IMR-90 (cell line): ENCODE measurements around the gene RNF17. TPM values are rescaled to one million over a fixed set of nuclear protein-coding genes. Genes with fewer than 3 reads are reported as not detected.

Experiments used
- ATAC-seq: fragments of 200-7000 bp; cut with Tn5 transposase; 2 replicates; pipeline ENCODE4 v1.9.1; 2020; ENCODE audit warnings: low read depth, mild to moderate bottlenecking, moderate library complexity
- BruUV-seq: library from RNA; stranded (reverse); fragments of 400-500 nt; replicated peaks from 2 replicates; lab custom pipeline; 2021; lab: Mats Ljungman, UMichigan
- CTCF ChIA-PET: fragments of 300-600 bp; formaldehyde crosslinking; extraction: SDS; loops from one replicate; lab custom pipeline; 2021; ENCODE audit warnings: antibody characterized with exemption; lab: Yijun Ruan, JAX
- POLR2A ChIA-PET: fragments of 300-600 bp; sonication (Branson Sonifier 250); formaldehyde crosslinking; loops from one replicate; lab custom pipeline; 2022; ENCODE audit warnings: antibody characterized with exemption; ENCODE audit not compliant: unreplicated experiment; lab: Charles Lee
- DNase-seq: peaks from one replicate; pipeline ENCODE4 v3.0.0; 2013
- H2AFZ ChIP-seq: replicated peaks from 2 replicates; pipeline ENCODE3; 2013; ENCODE audit warnings: low read length, mild to moderate bottlenecking; ENCODE audit not compliant: poor library complexity
- H2AK5ac ChIP-seq: 2 replicates; pipeline ENCODE4 v1.6.1; 2013; ENCODE audit warnings: low read depth, low read length, inconsistent platforms
- H2AK9ac ChIP-seq: replicated peaks from 2 replicates; pipeline ENCODE3; 2013; ENCODE audit warnings: mild to moderate bottlenecking, low read depth, low read length, moderate library complexity; ENCODE audit not compliant: poor library complexity
- H2BK120ac ChIP-seq: 2 replicates; pipeline ENCODE4 v1.6.1; 2013; ENCODE audit warnings: low read depth, low read length, inconsistent platforms
- H2BK15ac ChIP-seq: 3 replicates; pipeline ENCODE4 v1.6.1; 2013; ENCODE audit warnings: low read depth, low read length, inconsistent platforms
- H2BK20ac ChIP-seq: 2 replicates; pipeline ENCODE4 v1.6.1; 2013; ENCODE audit warnings: low read depth, mild to moderate bottlenecking, inconsistent platforms, low read length, moderate library complexity
- H2BK5ac ChIP-seq: 2 replicates; pipeline ENCODE4 v1.6.1; 2013; ENCODE audit warnings: mild to moderate bottlenecking, low read depth, low read length, inconsistent platforms; ENCODE audit not compliant: poor library complexity, severe bottlenecking
- H3K14ac ChIP-seq: replicated peaks from 2 replicates; pipeline ENCODE4 v1.6.1; 2013; ENCODE audit warnings: low read depth, low read length, inconsistent platforms
- H3K18ac ChIP-seq: 2 replicates; pipeline ENCODE4 v1.6.1; 2013; ENCODE audit warnings: low read depth, low read length, control low read depth
- H3K23ac ChIP-seq: 2 replicates; pipeline ENCODE4 v1.6.1; 2013; ENCODE audit warnings: low read depth, low read length, inconsistent platforms
- H3K27ac ChIP-seq: 2 replicates; pipeline ENCODE4 v1.5.1; 2013; ENCODE audit warnings: mild to moderate bottlenecking, control low read depth, low read length; ENCODE audit not compliant: insufficient read depth
- H3K27me3 ChIP-seq: 2 replicates; pipeline ENCODE4 v1.6.1; 2013; ENCODE audit warnings: low read length; ENCODE audit not compliant: control insufficient read depth, insufficient read depth
- H3K36me3 ChIP-seq: 2 replicates; pipeline ENCODE4 v1.6.1; 2013; ENCODE audit warnings: low read length, mixed read lengths; ENCODE audit not compliant: control insufficient read depth, insufficient read depth
- H3K4ac ChIP-seq: 2 replicates; pipeline ENCODE4 v1.6.1; 2013; ENCODE audit warnings: low read depth, low read length, inconsistent platforms
- H3K4me1 ChIP-seq: 2 replicates; pipeline ENCODE4 v1.6.1; 2013; ENCODE audit warnings: low read length, mixed read lengths; ENCODE audit not compliant: control insufficient read depth, insufficient read depth
- H3K4me2 ChIP-seq: 2 replicates; pipeline ENCODE4 v1.6.1; 2013; ENCODE audit warnings: low read depth, mild to moderate bottlenecking, control low read depth, low read length, moderate library complexity
- H3K4me3 ChIP-seq: 2 replicates; pipeline ENCODE4 v1.5.1; 2013; ENCODE audit warnings: low read depth, mild to moderate bottlenecking, control low read depth, low read length, moderate library complexity; ENCODE audit not compliant: insufficient read depth
- H3K56ac ChIP-seq: 2 replicates; pipeline ENCODE4 v1.6.1; 2013; ENCODE audit warnings: low read length, inconsistent platforms; ENCODE audit not compliant: insufficient read depth; ENCODE audit errors: extremely low read depth
- H3K79me1 ChIP-seq, 2 experiments: 2 replicates each; pipeline ENCODE4 v1.6.1; 2013; ENCODE audit warnings: low read length in 2 of 2, inconsistent platforms in 1 of 2, low read depth in 1 of 2
- H3K9ac ChIP-seq: 2 replicates; pipeline ENCODE4 v1.6.1; 2013; ENCODE audit warnings: low read depth, low read length, control low read depth
- H3K9me1 ChIP-seq: 2 replicates; pipeline ENCODE4 v1.6.1; 2013; ENCODE audit warnings: low read length, inconsistent platforms; ENCODE audit not compliant: insufficient read depth
- H3K9me3 ChIP-seq: 2 replicates; pipeline ENCODE4 v1.6.1; 2013; ENCODE audit warnings: low read length; ENCODE audit not compliant: control insufficient read depth, insufficient read depth
- H4K20me1 ChIP-seq: 2 replicates; pipeline ENCODE4 v1.6.1; 2013; ENCODE audit warnings: low read length, inconsistent platforms; ENCODE audit not compliant: insufficient read depth
- H4K5ac ChIP-seq: 2 replicates; pipeline ENCODE4 v1.6.1; 2013; ENCODE audit warnings: mild to moderate bottlenecking, low read depth, low read length, control low read depth
- H4K8ac ChIP-seq, 2 experiments: 2 replicates each; pipeline ENCODE4 v1.6.1; 2013; ENCODE audit warnings: low read depth in 2 of 2, low read length in 2 of 2, control low read depth in 1 of 2, inconsistent platforms in 1 of 2
- H4K91ac ChIP-seq: 2 replicates; pipeline ENCODE4 v1.6.1; 2013; ENCODE audit warnings: low read depth, low read length, inconsistent platforms; ENCODE audit not compliant: insufficient read depth
- CHD1 ChIP-seq: IDR thresholded peaks from 2 replicates; pipeline ENCODE4 v1.6.1; 2012; ENCODE audit warnings: low read depth, low read length, improper control_type of control experiment
- MAFK ChIP-seq: IDR thresholded peaks from 2 replicates; pipeline ENCODE4 v1.6.1; 2012; ENCODE audit warnings: low read depth, low read length, improper control_type of control experiment
- WGBS, 2 experiments: methylation state at CpG; one replicate each; pipeline versions ENCODE4 v1.1.5 to v1.1.7; 2013; ENCODE audit warnings: missing lambda C conversion rate in 2 of 2; ENCODE audit not compliant: insufficient read length in 1 of 2; ENCODE audit errors: extremely low coverage in 2 of 2; 5-methylcytosine and 5-hydroxymethylcytosine counted together
- dilution Hi-C: fragments of 300-500 bp; cut with HindIII; formaldehyde crosslinking; loops from one replicate; pipeline ENCODE4 v1.14.3; 2018; ENCODE audit warnings: low sequenced_read_pairs; ENCODE audit not compliant: unreplicated experiment
- in situ Hi-C: fragments of 300-500 bp; cut with MboI; formaldehyde crosslinking; loops from 3 replicates; pipeline ENCODE4 v1.14.3; 2019; ENCODE audit warnings: low sequenced_read_pairs, inconsistent platforms, mixed read lengths
- intact Hi-C: fragments of 100-400 bp; cut with micrococcal nuclease; formaldehyde crosslinking; loops from 2 replicates; pipeline ENCODE4 v1.10.0; 2022
- polyA plus RNA-seq, 3 experiments: library from polyadenylated mRNA; depleted of rRNA; stranded (reverse); fragments of >200 nt; gene quantifications; 2 replicates each; pipeline ENCODE4 v1.2.3, GENCODE V29; 2012; ENCODE audit warnings: low replicate concordance in 1 of 3
- total RNA-seq: library from RNA; depleted of rRNA; stranded (reverse); fragments of >200 nt; gene quantifications from 2 replicates; pipeline ENCODE4 v1.2.3, GENCODE V29; 2012

RNF17 gene
- total and polyA plus RNA-seq, 2 of the 4 experiments (the other 2 are of a cell fraction) = 0.03 to 0.18 TPM

DNA sequence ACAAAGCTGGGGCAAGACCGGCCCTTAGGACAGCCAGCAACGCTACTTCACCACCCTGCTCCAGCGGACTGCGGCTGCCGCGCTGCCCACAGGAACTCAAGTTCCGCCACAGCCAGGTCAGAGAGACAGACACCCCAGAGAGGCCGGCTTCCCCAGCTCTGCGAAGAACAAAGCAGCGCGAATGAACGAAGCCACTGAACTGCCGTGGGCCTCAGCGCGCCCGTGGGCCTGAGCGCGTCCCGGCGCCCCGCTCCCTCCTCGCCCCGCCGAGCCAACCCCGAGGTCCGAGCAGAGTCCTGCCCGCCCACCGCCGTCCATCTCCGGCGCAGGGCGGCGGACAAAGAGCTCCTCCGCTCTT, 158.4 kb downstream of the RNF17 start:
- Histone ChIP-seq H3K23ac (peak overlapping the region; percentile 93), H3K27ac (peak overlapping the region; percentile 61; the same call in 1 of the 2 replicates), H3K9me1 (peaks cover 5% of the 10 kb centered on the region; the same call in 1 of the 2 replicates), H3K4me1 (peaks cover 2% of the 10 kb centered on the region; the same call in 1 of the 2 replicates), H2BK5ac (no peak overlapping the region), H4K5ac (no peak overlapping the region), H4K8ac (no peak overlapping the region; a peak in 2 of 4 replicates), H2AK5ac (no peak overlapping the region), H3K79me1 (peaks cover 15 to 22% of the 10 kb centered on the region in 2 experiments), H2BK20ac (no peak overlapping the region), H3K4ac (peak overlapping the region; percentile 74; the same call in 1 of the 2 replicates), H2BK120ac (no peak overlapping the region), H3K36me3 (no peaks in the 10 kb centered on the region), H3K14ac (0 out of 2 replicates have a peak overlapping the region, but pooled peaks have one; percentile 5), H3K27me3 (peaks cover 2% of the 10 kb centered on the region; the same call in 1 of the 2 replicates), H2AFZ (peak overlapping the region; percentile 95), H2BK15ac (no peak overlapping the region), H3K9ac (peak overlapping the region; percentile 59), H4K20me1 (no peaks in the 10 kb centered on the region), H3K9me3 (no peaks in the 10 kb centered on the region), H4K91ac (no peak overlapping the region), H3K18ac (no peak overlapping the region), H2AK9ac (peak overlapping the region; percentile 22), H3K4me3 (peak overlapping the region; percentile 84), H3K4me2 (peak overlapping the region; percentile 83), H3K56ac (peak overlapping the region; percentile 39; the same call in 1 of the 2 replicates)
- ChIA-PET CTCF (no interaction called here), POLR2A (no interaction called here)
- TF ChIP-seq MAFK (no peak), CHD1 (0 out of 2 replicates have a peak, but pooled peaks have one; percentile 39)
- BruUV-seq = TSS peak; percentile 56
- WGBS, 2 experiments = 0% methylated on average over 12 of the region's 34 CpGs; no CpG with 5 or more reads in 1 of the 2 experiments
- DNase-seq (peak; percentile 32), ATAC-seq (peak; percentile 50)
- intact Hi-C loops = loop anchor here (2.0 kb wide), 1 partner anchor 72 kb away; no protein-coding TSS in a partner anchor
- dilution Hi-C loops = no loop called here
- in situ Hi-C loops = no loop called here
